Glutamatergic neuron (in vitro differentiated cells): Measurements from ENCODE around the gene SERPIND1. TPM values are rescaled to one million over a fixed set of nuclear protein-coding genes. Genes with fewer than 3 reads are reported as not detected.

ENCODE experiments used
- DNase-seq: peaks from one replicate; pipeline ENCODE4 v3.0.0; 2022
- H3K27ac Mint-ChIP-seq: one replicate; pipeline ENCODE4 v1.8.0; 2020; ENCODE audit warnings: mild to moderate bottlenecking, mixed read lengths, inconsistent platforms; ENCODE audit not compliant: unreplicated experiment
- H3K27me3 Mint-ChIP-seq: one replicate; pipeline ENCODE4 v1.8.0; 2020; ENCODE audit warnings: mild to moderate bottlenecking, moderate library complexity, mixed read lengths, inconsistent platforms; ENCODE audit not compliant: unreplicated experiment
- H3K36me3 Mint-ChIP-seq: one replicate; pipeline ENCODE4 v1.8.0; 2020; ENCODE audit warnings: mild to moderate bottlenecking, mixed read lengths, inconsistent platforms; ENCODE audit not compliant: unreplicated experiment
- H3K4me1 Mint-ChIP-seq: one replicate; pipeline ENCODE4 v1.8.0; 2020; ENCODE audit warnings: mild to moderate bottlenecking, low read depth, mixed read lengths, inconsistent platforms; ENCODE audit not compliant: unreplicated experiment
- H3K4me3 Mint-ChIP-seq: one replicate; pipeline ENCODE4 v1.8.0; 2020; ENCODE audit warnings: mild to moderate bottlenecking, mixed read lengths, inconsistent platforms; ENCODE audit not compliant: unreplicated experiment
- H3K9me3 Mint-ChIP-seq: one replicate; pipeline ENCODE4 v1.8.0; 2020; ENCODE audit warnings: mild to moderate bottlenecking, moderate library complexity, mixed read lengths, inconsistent platforms; ENCODE audit not compliant: unreplicated experiment
- total RNA-seq: library from RNA; stranded (reverse); fragmentation: NEBNext Ultra II Directional; extraction: Animal tissue kit (Norgen Biotek cat#: 25700); gene quantifications from one replicate; pipeline ENCODE4 v1.2.1, GENCODE V29; 2021; ENCODE audit not compliant: unreplicated experiment
- TF ChIP-seq, protein P1 (sequence below): fragments of 200-600 bp; sonication (generic); IDR thresholded peaks from one replicate; pipeline ENCODE4 v1.5.0; 2021; ENCODE audit not compliant: partially characterized antibody, unreplicated experiment

Gene SERPIND1
- total RNA-seq, 1 donor from 2014 or later: not detected

DNA sequence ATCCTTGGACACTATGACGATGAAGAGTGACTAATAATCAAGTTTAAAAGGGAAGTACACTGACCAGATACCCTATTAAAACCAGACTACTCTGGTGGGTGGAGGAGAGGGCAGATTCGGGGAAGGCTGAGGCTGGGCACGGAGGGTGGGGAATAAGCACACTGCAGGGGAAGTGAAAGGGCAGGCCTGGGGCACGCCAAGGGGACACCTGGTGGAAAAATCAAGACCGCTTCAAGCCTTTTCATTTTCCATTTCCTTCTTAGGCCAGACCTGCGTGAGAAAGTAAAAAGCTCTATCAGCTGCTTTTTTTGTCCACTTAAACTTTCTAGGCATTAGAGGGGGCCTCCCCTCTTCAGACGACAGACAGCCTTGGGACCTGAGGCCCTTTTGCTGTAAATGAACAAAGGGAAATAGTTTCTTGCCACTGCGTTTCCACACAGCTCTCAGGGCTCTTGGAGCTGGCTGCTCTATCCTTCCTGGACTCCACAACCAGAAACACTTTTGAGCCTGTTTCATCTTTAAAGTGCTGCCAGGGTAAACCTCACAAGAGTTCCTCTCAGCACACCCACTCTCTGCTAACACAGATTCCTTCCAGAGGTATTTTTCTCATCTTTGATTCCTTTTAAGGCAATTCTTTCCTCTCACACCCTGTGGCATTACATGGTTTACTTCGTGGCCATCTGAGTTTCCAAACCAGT lies 25.0 kb upstream of the SERPIND1 start:
- Mint-ChIP-seq H3K27me3 (peaks cover 6% of the 10 kb centered on the region), H3K9me3 (peaks cover 6% of the 10 kb centered on the region), H3K27ac (no peak overlapping the region), H3K36me3 (no peaks in the 10 kb centered on the region), H3K4me3 (no peak overlapping the region), H3K4me1 (no peaks in the 10 kb centered on the region)
- no peak for DNase-seq
- TF ChIP-seq, protein P1, sequence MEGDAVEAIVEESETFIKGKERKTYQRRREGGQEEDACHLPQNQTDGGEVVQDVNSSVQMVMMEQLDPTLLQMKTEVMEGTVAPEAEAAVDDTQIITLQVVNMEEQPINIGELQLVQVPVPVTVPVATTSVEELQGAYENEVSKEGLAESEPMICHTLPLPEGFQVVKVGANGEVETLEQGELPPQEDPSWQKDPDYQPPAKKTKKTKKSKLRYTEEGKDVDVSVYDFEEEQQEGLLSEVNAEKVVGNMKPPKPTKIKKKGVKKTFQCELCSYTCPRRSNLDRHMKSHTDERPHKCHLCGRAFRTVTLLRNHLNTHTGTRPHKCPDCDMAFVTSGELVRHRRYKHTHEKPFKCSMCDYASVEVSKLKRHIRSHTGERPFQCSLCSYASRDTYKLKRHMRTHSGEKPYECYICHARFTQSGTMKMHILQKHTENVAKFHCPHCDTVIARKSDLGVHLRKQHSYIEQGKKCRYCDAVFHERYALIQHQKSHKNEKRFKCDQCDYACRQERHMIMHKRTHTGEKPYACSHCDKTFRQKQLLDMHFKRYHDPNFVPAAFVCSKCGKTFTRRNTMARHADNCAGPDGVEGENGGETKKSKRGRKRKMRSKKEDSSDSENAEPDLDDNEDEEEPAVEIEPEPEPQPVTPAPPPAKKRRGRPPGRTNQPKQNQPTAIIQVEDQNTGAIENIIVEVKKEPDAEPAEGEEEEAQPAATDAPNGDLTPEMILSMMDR: no peak

DNA sequence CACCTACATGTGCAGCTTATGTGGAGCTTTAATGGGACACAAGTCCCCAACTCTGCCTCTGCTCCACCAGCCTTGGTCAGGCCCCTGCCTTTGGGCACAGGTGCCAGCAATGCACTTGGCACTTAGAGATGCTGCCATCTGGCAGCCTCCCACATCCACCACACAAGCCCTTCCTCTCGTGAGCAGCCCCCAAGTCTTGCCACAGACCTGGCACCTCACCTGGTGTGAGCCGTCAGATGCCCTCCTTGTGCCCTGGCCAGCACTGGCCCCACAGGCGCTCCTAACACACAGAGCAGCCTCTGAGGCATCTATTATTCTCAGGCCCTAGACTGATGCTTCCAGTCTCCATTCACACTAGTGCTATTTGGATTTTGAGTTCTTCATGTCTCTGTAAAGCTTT lies 24.5 kb upstream of the SERPIND1 start:
- TF ChIP-seq, protein P1: no peak
- DNase-seq: no peak
- no peak overlapping the region for H3K27ac Mint-ChIP-seq
- H3K4me1 Mint-ChIP-seq: no peaks in the 10 kb centered on the region
- peaks cover 4% of the 10 kb centered on the region for H3K27me3 Mint-ChIP-seq
- no peaks in the 10 kb centered on the region for H3K36me3 Mint-ChIP-seq
- H3K4me3 Mint-ChIP-seq: no peak overlapping the region
- H3K9me3 Mint-ChIP-seq: peaks cover 6% of the 10 kb centered on the region

DNA sequence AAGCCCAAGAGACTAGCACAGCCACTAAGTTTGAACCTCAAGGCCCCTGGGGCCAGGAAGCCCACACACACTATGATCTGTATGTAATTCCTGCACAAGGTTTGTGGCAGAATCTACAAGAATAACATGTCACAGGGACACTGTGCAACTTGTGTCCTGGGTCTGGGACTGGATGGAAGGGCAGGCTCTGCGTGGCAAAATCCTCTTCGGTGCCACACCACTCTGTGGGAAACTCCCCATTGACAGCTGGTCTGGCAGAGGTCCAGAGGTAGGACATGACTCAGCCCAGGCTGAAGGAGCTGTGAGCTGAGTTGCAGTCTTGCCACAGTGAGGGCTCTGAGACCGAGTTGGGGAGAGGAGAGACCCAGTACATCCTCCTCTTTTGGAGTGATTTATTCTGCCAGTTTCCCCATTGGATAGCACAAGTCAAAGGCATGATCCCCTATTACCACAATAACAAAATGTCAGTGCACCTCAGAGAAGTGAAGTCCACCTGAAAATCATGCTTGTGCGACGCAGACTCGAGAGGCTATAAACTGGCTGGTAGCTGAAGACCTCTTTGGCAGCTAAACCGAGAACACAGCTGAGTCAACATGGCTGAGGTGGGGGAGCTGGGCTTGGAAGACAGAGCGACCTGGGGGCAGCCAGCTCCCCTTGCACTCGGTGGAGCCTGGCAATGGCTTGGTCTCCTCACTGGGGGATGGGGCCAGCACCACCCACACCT lies 23.3 kb upstream of the SERPIND1 start:
- Mint-ChIP-seq H3K4me3 (no peak overlapping the region), H3K27me3 (peaks cover 4% of the 10 kb centered on the region), H3K27ac (no peak overlapping the region), H3K4me1 (no peaks in the 10 kb centered on the region), H3K36me3 (no peaks in the 10 kb centered on the region), H3K9me3 (peaks cover 6% of the 10 kb centered on the region)
- DNase-seq: no peak
- TF ChIP-seq, protein P1: no peak

DNA sequence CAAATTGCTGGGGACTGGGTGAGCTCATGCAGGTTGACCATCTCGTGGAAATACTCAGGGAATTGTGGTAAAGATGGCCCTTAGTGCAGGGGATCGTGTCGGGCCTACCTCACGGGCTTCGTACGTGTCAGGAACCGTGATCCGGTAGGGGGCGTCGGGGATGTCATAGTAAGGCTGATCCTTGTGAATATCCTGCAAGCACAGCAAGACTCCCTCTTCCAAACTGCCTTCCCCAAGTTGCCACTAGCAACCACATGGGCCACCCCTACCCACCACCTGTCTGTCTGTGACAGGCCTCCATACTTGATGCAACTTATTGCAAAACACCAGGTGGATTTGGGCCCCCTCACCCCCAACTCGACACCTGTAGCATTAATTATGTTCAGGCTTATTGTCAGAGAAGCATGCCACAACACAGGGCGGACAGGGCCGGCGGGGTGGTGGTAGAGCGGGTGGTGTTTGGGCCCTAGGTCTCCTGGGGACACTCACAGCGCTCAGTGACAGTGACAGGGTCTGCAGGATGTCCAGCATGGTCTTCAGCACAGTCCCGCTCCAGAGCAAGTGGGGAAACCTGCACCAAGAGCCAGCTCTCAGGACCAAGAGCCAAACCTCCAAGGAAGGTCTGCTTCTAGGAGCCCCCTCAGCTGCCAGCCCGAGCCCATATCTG lies 22.6 kb upstream of the SERPIND1 start:
- TF ChIP-seq, protein P1: no peak
- peaks cover 4% of the 10 kb centered on the region for H3K9me3 Mint-ChIP-seq
- H3K4me3 Mint-ChIP-seq: no peak overlapping the region
- no peaks in the 10 kb centered on the region for H3K4me1 Mint-ChIP-seq
- H3K36me3 Mint-ChIP-seq: no peaks in the 10 kb centered on the region
- no peak overlapping the region for H3K27ac Mint-ChIP-seq
- peak; percentile 44 for DNase-seq
- H3K27me3 Mint-ChIP-seq: peaks cover 4% of the 10 kb centered on the region
